Measurements from ENCODE around the gene SF3B4. TPM values are rescaled to one million over a fixed set of nuclear protein-coding genes. Genes with fewer than 3 reads are reported as not detected.

Gene SF3B4
- total and polyA plus RNA-seq, 2 of the 8 experiments (the other 6 are each of a cell fraction or from before 2014, with no cell fraction given), result 81.1 to 122 TPM

- POLR2A ChIA-PET (ENCODE audit: partially characterized antibody), result interaction anchor here (0.6 to 3.7 kb wide), 3 partner anchors 9 to 45 kb away, joined by 3 to 20 read pairs (median 3); a partner anchor contains a TSS
- TF ChIP-seq ZNF274 (IDR thresholded peaks at IDR 0.05; ENCODE audit: borderline replicate concordance, extremely low read depth, low read length) (no peak), ASH2L (IDR thresholded peaks at IDR 0.05; ENCODE audit: low read length) (no peak), POU5F1 (IDR thresholded peaks at IDR 0.05; ENCODE audit: low read depth, low read length) (no peak), KDM4A (IDR thresholded peaks at IDR 0.05; ENCODE audit: low read depth, low read length, severe bottlenecking) (no peak), CHD1 (IDR thresholded peaks at IDR 0.05; ENCODE audit: low read depth, low read length) (no peak), E2F6 (IDR thresholded peaks at IDR 0.05) (no peak), CTBP2 (IDR thresholded peaks at IDR 0.05; ENCODE audit: borderline replicate concordance, insufficient read depth, insufficient read length, low read length) (no peak), CEBPB (IDR thresholded peaks at IDR 0.05; ENCODE audit: low read depth, low read length) (no peak), JUND (IDR thresholded peaks at IDR 0.05; ENCODE audit: low read length) (no peak)
- CTCF ChIA-PET (ENCODE audit: partially characterized antibody), result interaction anchor here (0.6 to 1.7 kb wide), 5 partner anchors 9 to 549 kb away, joined by 3 to 4 read pairs (median 3); no protein-coding TSS in a partner anchor
- H3K9ac ChIP-seq (replicated peaks in 1 of 4; ENCODE audit: extremely low read depth in 1 of 4, low read depth in 3 of 4, low read length in 3 of 4), result no peak overlapping the region
- DNase-seq (ENCODE audit: low read depth in 1 of 2, low spot score in 2 of 2) (no peak), FAIRE-seq (no peak)
- no peaks in the 10 kb centered on the region for H3K9me3 ChIP-seq (ENCODE audit: insufficient read depth in 2 of 2, low read depth in 1 of 2, low read length in 1 of 2)
- H3K4ac ChIP-seq (replicated peaks; ENCODE audit: insufficient read length, low read depth, low read length), result no peak overlapping the region
- no peak overlapping the region for H4K5ac ChIP-seq (ENCODE audit: insufficient read length, low read depth, low read length)
- H2BK15ac ChIP-seq (ENCODE audit: low read length), result no peak overlapping the region
- H4K20me1 ChIP-seq (replicated peaks in 1 of 2; ENCODE audit: control insufficient read depth in 1 of 2, insufficient read depth in 2 of 2, low read length in 2 of 2), result no peaks in the 10 kb centered on the region
- H3K23me2 ChIP-seq (ENCODE audit: low read depth, low read length), result peaks cover 5% of the 10 kb centered on the region
- H3K4me1 ChIP-seq (replicated peaks in 1 of 4; ENCODE audit: control insufficient read depth in 3 of 4, insufficient read depth in 4 of 4, low read length in 3 of 4), result peaks cover 5 to 12% (median 9%) of the 10 kb centered on the region in 4 experiments; a peak in 6 of 7 replicates
- no peak overlapping the region for H2BK120ac ChIP-seq (replicated peaks; ENCODE audit: low read depth, low read length)
- H2BK5ac ChIP-seq (ENCODE audit: low read depth, low read length), result no peak overlapping the region
- H3K4me3 ChIP-seq (ENCODE audit: extremely low read depth in 1 of 4, insufficient read depth in 2 of 4, low read depth in 3 of 4, low read length in 4 of 4), result no peak overlapping the region
- no peak overlapping the region for H2BK20ac ChIP-seq (ENCODE audit: low read length)
- no peaks in the 10 kb centered on the region for H3K79me2 ChIP-seq (ENCODE audit: control insufficient read depth in 1 of 2, insufficient read depth in 2 of 2, low read length in 2 of 2)
- H3K79me1 ChIP-seq (ENCODE audit: low read depth, low read length), result no peaks in the 10 kb centered on the region
- H3K23ac ChIP-seq (ENCODE audit: insufficient read length), result no peak overlapping the region
- H3K36me3 ChIP-seq (ENCODE audit: control insufficient read depth in 2 of 4, insufficient read depth in 4 of 4, low read length in 3 of 4), result no peaks in the 10 kb centered on the region
- 97% methylated on average over 4 of the region's 4 CpGs; no CpG with 5 or more reads in 1 of the 2 experiments for WGBS, 2 experiments (ENCODE audit: extremely low coverage in 1 of 2, insufficient coverage in 1 of 2, insufficient read length in 1 of 2, insufficient replicate concordance in 2 of 2, low coverage in 1 of 2, low lambda C conversion rate in 2 of 2, missing lambda C conversion rate in 1 of 2)
- no peak overlapping the region for H3K14ac ChIP-seq (ENCODE audit: insufficient read length)
- no peak overlapping the region for H2BK12ac ChIP-seq (ENCODE audit: low read depth, low read length)
- no peak overlapping the region for H3K18ac ChIP-seq (ENCODE audit: extremely low read depth, low read length)
- no peak overlapping the region for H2AK5ac ChIP-seq (ENCODE audit: low read depth, low read length)
- H4K91ac ChIP-seq (replicated peaks; ENCODE audit: insufficient read length, low read length), result no peak overlapping the region
- H3K56ac ChIP-seq (replicated peaks; ENCODE audit: insufficient read length, low read depth, low read length), result no peak overlapping the region
- H3K27ac ChIP-seq (ENCODE audit: low read depth, low read length), result no peak overlapping the region
- no peak overlapping the region for H3K4me2 ChIP-seq (ENCODE audit: insufficient read depth in 1 of 2, low read depth in 2 of 2, low read length in 2 of 2)
- H4K8ac ChIP-seq (ENCODE audit: extremely low read depth, insufficient read depth, low read length), result no peak overlapping the region
- no peak overlapping the region for H2AFZ ChIP-seq (ENCODE audit: low read length)
- H3K27me3 ChIP-seq (replicated peaks in 1 of 4; ENCODE audit: control insufficient read depth in 3 of 4, extremely low read depth in 1 of 4, insufficient read depth in 3 of 4, low read length in 3 of 4), result no peaks in the 10 kb centered on the region
Observed at GRCh38 chr1:149933208-149933607, 5.6 kb upstream of the SF3B4 start.

All from H1 (cell line).